PC-3 (cell line): ENCODE measurements around the gene SLC9A9. TPM values are rescaled to one million over a fixed set of nuclear protein-coding genes. Genes with fewer than 3 reads are reported as not detected.

ENCODE experiments used
- ATAC-seq: fragments of 200-7000 bp; cut with Tn5 transposase; 2 replicates; pipeline ENCODE4 v1.9.1; 2020; ENCODE audit warnings: mild to moderate bottlenecking, moderate library complexity
- BruUV-seq: library from RNA; stranded (reverse); fragments of 400-500 nt; replicated peaks from 2 replicates; lab custom pipeline; 2021; lab: Mats Ljungman, UMichigan
- CTCF ChIA-PET: fragments of 300-600 bp; sonication (Branson Sonifier 250); formaldehyde crosslinking; loops from one replicate; lab custom pipeline; 2022; ENCODE audit warnings: antibody characterized with exemption; lab: Charles Lee
- POLR2A ChIA-PET: fragments of 300-600 bp; sonication (Branson Sonifier 250); formaldehyde crosslinking; loops from one replicate; lab custom pipeline; 2022; ENCODE audit warnings: antibody characterized with exemption; ENCODE audit not compliant: unreplicated experiment; lab: Charles Lee
- DNase-seq: peaks from one replicate; pipeline ENCODE4 v3.0.0-alpha.2; 2015
- H2AFZ ChIP-seq: fragments of 300-600 bp; sonication (generic); 2 replicates; pipeline ENCODE4 v1.6.0; 2016; ENCODE audit warnings: antibody characterized with exemption, low read length
- H3F3A ChIP-seq: fragments of 300-600 bp; sonication (generic); one replicate; pipeline ENCODE4 v1.6.0; 2017; ENCODE audit warnings: antibody characterized with exemption, low read length, control low read depth, mild to moderate bottlenecking; ENCODE audit not compliant: unreplicated experiment
- H3K27ac ChIP-seq: fragments of 300-600 bp; sonication (generic); 2 replicates; pipeline ENCODE4 v1.5.1; 2016; ENCODE audit warnings: mild to moderate bottlenecking, low read length
- H3K27me3 ChIP-seq: fragments of 300-600 bp; sonication (generic); 2 replicates; pipeline ENCODE4 v1.6.1; 2016; ENCODE audit warnings: low read length, mixed read lengths
- H3K36me3 ChIP-seq: fragments of 300-600 bp; sonication (generic); 2 replicates; pipeline ENCODE4 v1.6.1; 2016; ENCODE audit warnings: low read depth, mixed run types, low read length, mixed read lengths
- H3K4me1 ChIP-seq: fragments of 300-600 bp; sonication (generic); 2 replicates; pipeline ENCODE4 v1.5.1; 2016; ENCODE audit warnings: low read length; ENCODE audit not compliant: insufficient read depth
- H3K4me2 ChIP-seq: fragments of 300-600 bp; sonication (generic); 2 replicates; pipeline ENCODE4 v1.6.0; 2016; ENCODE audit warnings: low read length
- H3K4me3 ChIP-seq: fragments of 300-600 bp; sonication (generic); 2 replicates; pipeline ENCODE4 v1.5.1; 2016; ENCODE audit warnings: mild to moderate bottlenecking, low read length, mixed read lengths
- H3K79me2 ChIP-seq: fragments of 300-600 bp; sonication (generic); 2 replicates; pipeline ENCODE4 v1.6.1; 2017; ENCODE audit warnings: low read length, mixed read lengths
- H3K9ac ChIP-seq: fragments of 300-600 bp; sonication (generic); 2 replicates; pipeline ENCODE4 v1.6.0; 2016; ENCODE audit warnings: mild to moderate bottlenecking, low read length
- H3K9me2 ChIP-seq: fragments of 300-600 bp; sonication (generic); replicated peaks from 2 replicates; pipeline ENCODE4 v1.6.1; 2016; ENCODE audit warnings: mixed run types, low read length, mixed read lengths
- H3K9me3 ChIP-seq: fragments of 300-600 bp; sonication (generic); 2 replicates; pipeline ENCODE4 v1.6.1; 2016; ENCODE audit warnings: low read length, mixed read lengths
- H4K20me1 ChIP-seq: fragments of 300-600 bp; sonication (generic); 2 replicates; pipeline ENCODE4 v1.6.1; 2016; ENCODE audit warnings: low read length, mixed read lengths
- CTCF ChIP-seq: fragments of 300-600 bp; sonication (generic); conservative IDR thresholded peaks from 2 replicates; pipeline ENCODE4 v1.5.1; 2017; ENCODE audit warnings: antibody characterized with exemption, low read depth, mild to moderate bottlenecking, low read length
- EZH2 ChIP-seq: fragments of 300-600 bp; sonication (generic); IDR thresholded peaks from one replicate; pipeline ENCODE4 v1.6.1; 2017; ENCODE audit warnings: antibody characterized with exemption, mild to moderate bottlenecking, low read length; ENCODE audit not compliant: unreplicated experiment
- EZH2phosphoT487 ChIP-seq: fragments of 300-600 bp; sonication (generic); IDR thresholded peaks from 2 replicates; pipeline ENCODE4 v1.6.1; 2018; ENCODE audit warnings: mild to moderate bottlenecking, antibody characterized with exemption, low read length, borderline replicate concordance
- intact Hi-C: fragments of 100-400 bp; cut with micrococcal nuclease; formaldehyde crosslinking; loops from 2 replicates; pipeline ENCODE4 v1.9.0; 2023
- total RNA-seq: library from RNA; depleted of rRNA; stranded (reverse); fragments of >200 nt; gene quantifications from 2 replicates; pipeline ENCODE4 v1.2.3, GENCODE V29; 2014

Gene SLC9A9
- total RNA-seq, 1 experiment from 2014 or later = 0.07 TPM

DNA sequence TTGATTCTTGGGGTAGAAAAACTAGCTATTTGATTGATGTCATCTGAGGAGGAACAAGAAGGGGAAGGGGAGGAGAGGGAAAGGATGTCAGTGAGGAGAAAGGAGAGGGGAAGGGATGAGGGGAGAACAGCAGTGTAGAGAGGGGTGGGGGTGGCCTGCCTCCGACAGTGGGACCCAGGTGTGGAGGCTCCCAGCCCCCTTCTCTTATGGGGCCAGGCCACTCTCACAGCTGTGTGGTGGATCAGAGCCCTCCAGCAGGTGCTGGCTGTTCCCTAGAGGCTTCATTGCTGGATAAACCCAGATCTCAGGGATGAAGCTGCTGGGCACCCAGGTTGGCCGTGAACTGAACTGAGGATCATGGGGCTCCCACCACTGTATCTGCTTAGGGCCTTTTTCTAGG, 464.2 kb downstream of the SLC9A9 start:
- DNase-seq (no peak), ATAC-seq (no peak)
- ChIA-PET CTCF (no interaction called here), POLR2A (no interaction called here)
- H3K27me3 ChIP-seq = no peaks in the 10 kb centered on the region
- TF ChIP-seq CTCF = no peak
- no peak for TF ChIP-seq EZH2
- no peak for TF ChIP-seq EZH2phosphoT487
- no peak overlapping the region for H3K27ac ChIP-seq
- H3K36me3 ChIP-seq = no peaks in the 10 kb centered on the region
- no peak overlapping the region for H3K4me3 ChIP-seq
- no TSS peak for BruUV-seq
- H3K4me2 ChIP-seq = no peak overlapping the region
- H3K79me2 ChIP-seq = no peaks in the 10 kb centered on the region
- intact Hi-C loops = no loop called here
- H3K9me2 ChIP-seq = no peaks in the 10 kb centered on the region
- H3K9me3 ChIP-seq = no peaks in the 10 kb centered on the region
- no peaks in the 10 kb centered on the region for H4K20me1 ChIP-seq
- no peaks in the 10 kb centered on the region for H3F3A ChIP-seq
- no peaks in the 10 kb centered on the region for H3K4me1 ChIP-seq
- H3K9ac ChIP-seq = no peak overlapping the region
- H2AFZ ChIP-seq = no peak overlapping the region

- intact Hi-C loops = no loop called here
- Histone ChIP-seq H3K4me3 (no peak overlapping the region), H3K27me3 (no peaks in the 10 kb centered on the region), H3K4me1 (no peaks in the 10 kb centered on the region), H3K9ac (no peak overlapping the region), H3K36me3 (no peaks in the 10 kb centered on the region), H3K27ac (no peak overlapping the region), H2AFZ (no peak overlapping the region), H3K9me2 (no peaks in the 10 kb centered on the region), H4K20me1 (no peaks in the 10 kb centered on the region), H3F3A (no peaks in the 10 kb centered on the region), H3K79me2 (no peaks in the 10 kb centered on the region), H3K9me3 (no peaks in the 10 kb centered on the region), H3K4me2 (no peak overlapping the region)
- DNase-seq (no peak), ATAC-seq (no peak)
- no TSS peak for BruUV-seq
- no peak for TF ChIP-seq EZH2
- TF ChIP-seq EZH2phosphoT487 = no peak
- TF ChIP-seq CTCF = no peak
- POLR2A ChIA-PET = no interaction called here
- CTCF ChIA-PET = no interaction called here
These were observed 464.8 kb downstream of the SLC9A9 start for GRCh38 chr3:143383421-143383820.

DNA sequence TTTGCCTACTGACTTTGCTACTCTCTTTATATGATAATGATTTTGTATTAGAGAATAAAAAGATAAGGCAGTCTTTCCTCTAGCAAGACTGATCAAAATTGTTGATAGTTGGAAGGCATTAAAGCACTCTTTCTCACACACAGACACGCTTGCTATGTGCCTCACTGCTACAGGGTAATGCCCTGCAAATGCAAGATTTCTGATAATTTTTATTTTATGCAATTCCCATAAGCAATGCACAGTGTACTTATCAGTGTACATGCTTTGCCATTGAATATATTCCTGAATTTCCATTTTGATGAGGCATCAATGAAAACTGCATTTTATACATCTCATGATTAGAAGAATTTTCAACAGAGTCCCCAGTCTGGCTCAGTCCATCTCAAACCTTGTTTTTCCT, 465.5 kb downstream of the SLC9A9 start:
- H2AFZ ChIP-seq = no peak overlapping the region
- H3K9ac ChIP-seq = no peak overlapping the region
- no TSS peak for BruUV-seq
- no peaks in the 10 kb centered on the region for H3K79me2 ChIP-seq
- no peaks in the 10 kb centered on the region for H4K20me1 ChIP-seq
- ChIA-PET POLR2A (no interaction called here), CTCF (no interaction called here)
- no peaks in the 10 kb centered on the region for H3K27me3 ChIP-seq
- no peaks in the 10 kb centered on the region for H3F3A ChIP-seq
- H3K4me2 ChIP-seq = no peak overlapping the region
- DNase-seq (no peak), ATAC-seq (no peak)
- intact Hi-C loops = no loop called here
- H3K9me2 ChIP-seq = no peaks in the 10 kb centered on the region
- TF ChIP-seq CTCF (no peak), EZH2 (no peak), EZH2phosphoT487 (no peak)
- no peaks in the 10 kb centered on the region for H3K4me1 ChIP-seq
- no peak overlapping the region for H3K27ac ChIP-seq
- H3K36me3 ChIP-seq = no peaks in the 10 kb centered on the region
- H3K9me3 ChIP-seq = no peaks in the 10 kb centered on the region
- H3K4me3 ChIP-seq = no peak overlapping the region
